HG03039 (cell line): ENCODE measurements around the gene RAB3IL1.
"Not testable (repeated sequence)": the region's sequence is repeated elsewhere in the genome, so short reads cannot be mapped to it uniquely, and the experiment has no call there.

ENCODE experiments used
- ATAC-seq: cut with Tn5 transposase; IDR thresholded peaks from one replicate; pipeline ENCODE4 v1.9.1; 2021; ENCODE audit warnings: mild to moderate bottlenecking, moderate library complexity; ENCODE audit not compliant: unreplicated experiment

Gene RAB3IL1, protein sequence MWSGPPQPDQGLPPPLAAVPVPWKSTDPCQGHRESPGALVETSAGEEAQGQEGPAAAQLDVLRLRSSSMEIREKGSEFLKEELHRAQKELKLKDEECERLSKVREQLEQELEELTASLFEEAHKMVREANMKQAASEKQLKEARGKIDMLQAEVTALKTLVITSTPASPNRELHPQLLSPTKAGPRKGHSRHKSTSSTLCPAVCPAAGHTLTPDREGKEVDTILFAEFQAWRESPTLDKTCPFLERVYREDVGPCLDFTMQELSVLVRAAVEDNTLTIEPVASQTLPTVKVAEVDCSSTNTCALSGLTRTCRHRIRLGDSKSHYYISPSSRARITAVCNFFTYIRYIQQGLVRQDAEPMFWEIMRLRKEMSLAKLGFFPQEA

DNA sequence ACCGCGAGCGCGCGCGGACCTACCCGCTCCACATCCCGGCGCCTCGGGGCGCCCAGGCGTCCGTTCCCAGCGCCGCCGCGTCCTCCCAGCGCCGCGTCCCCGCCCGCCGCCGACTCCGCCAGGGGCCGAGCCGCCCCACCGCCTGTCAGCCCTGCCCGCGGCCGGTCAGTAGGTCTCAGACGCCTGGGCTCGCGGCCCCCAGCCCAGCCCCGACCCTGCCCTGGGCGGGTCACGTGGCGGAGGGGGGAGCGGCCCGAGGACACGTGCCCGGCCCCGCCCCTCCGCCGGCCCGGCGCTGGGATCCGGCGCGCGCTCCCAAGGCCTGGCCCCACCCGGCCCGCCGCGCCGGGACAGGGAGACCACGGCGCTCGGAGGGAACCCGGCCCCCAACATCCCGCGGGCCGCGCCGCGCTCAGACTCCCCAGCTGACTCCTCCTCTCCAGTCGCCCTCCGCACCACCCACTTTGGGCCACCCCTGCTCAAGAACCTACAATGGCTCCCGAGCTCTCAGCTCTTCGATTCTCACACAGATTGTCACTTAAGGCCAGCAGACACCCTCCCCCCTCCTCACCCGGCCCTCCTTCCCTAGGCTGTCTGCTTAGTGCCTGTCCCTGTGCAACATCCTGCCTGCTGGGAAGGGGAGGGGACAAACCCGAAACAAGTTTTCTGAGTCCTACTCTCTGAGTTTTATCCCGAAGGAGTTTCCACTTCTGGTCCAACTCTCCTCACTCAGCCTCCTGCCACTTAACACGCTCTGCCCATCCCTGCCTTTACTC is at the start of gene RAB3IL1:
TSS of gene RAB3IL1 (minus strand) at position 233 of the 776 bp plus-strand sequence. CDS start at position 34, 199 bp downstream.
- ATAC-seq: no peak

DNA sequence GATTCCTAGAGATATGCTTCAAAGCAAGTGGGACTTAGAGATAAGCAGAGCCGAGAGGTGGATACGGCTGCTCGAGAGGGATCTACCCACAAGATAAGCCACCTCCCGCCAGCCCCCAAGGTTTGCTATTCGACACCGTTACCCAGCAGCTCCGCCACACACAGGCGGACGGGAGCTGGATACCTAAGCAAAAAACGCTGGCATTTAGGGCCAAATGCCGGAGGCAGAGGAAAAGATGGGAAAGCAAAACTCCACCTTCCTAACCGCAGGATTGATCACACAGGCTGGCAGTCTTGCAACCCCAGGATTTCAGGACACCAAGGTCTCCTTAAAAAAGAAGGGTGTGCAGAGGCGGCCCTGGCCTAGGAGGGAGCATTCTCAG is 49.4 kb upstream of the RAB3IL1 start:
- no peak for ATAC-seq

DNA sequence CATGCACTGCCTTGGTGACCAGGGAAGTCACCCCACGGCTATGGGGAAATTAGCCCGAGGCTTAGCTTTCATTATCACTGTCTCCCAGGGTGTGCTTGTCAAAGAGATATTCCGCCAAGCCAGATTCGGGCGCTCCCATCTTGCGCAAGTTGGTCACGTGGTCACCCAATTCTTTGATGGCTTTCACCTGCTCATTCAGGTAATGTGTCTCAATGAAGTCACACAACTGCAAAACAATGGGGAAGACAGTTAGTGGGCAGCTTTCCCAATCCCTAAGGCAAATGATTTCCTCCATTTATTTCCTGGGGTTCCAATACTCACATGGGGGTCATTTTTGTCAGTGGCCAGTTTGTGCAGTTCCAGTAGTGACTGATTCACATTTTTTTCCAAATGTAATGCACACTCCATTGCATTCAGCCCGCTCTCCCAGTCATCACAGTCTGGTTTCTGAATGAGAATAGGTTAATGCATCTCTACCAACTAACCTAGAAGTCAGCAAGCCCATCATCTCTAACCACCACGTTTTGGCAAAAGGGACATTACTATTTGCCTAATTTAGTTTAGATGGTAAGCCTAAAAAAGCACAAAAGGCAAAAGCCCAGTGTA is 47.4 kb upstream of the RAB3IL1 start:
- ATAC-seq: not testable (repeated sequence)

DNA sequence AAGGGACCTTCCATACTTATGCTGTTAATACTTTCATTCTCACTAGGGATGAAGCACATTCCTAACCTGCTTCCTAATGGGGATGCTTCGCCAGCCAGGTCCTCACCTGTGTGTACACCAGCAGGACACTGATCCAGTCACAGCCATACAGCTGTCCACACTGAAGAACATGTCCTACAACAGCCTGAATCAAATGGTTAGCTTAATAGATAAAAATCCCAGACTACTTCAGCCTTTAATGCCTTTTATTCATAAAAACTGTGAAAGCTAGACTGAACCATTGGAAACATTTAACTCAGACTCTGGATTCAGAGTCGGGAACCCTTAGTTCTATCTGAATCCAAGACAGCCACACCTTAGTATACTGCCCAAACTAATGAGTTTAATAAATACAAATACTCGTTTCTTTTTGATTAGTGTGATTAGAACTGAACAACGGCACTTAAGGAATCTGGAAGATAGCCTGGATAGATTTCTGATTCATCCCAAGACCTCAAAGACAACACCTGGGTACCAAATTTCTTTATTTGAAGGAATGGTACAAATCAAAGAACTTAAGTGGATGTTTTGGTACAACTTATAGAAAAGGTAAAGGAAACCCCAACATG is 46.8 kb upstream of the RAB3IL1 start:
- ATAC-seq: no peak

DNA sequence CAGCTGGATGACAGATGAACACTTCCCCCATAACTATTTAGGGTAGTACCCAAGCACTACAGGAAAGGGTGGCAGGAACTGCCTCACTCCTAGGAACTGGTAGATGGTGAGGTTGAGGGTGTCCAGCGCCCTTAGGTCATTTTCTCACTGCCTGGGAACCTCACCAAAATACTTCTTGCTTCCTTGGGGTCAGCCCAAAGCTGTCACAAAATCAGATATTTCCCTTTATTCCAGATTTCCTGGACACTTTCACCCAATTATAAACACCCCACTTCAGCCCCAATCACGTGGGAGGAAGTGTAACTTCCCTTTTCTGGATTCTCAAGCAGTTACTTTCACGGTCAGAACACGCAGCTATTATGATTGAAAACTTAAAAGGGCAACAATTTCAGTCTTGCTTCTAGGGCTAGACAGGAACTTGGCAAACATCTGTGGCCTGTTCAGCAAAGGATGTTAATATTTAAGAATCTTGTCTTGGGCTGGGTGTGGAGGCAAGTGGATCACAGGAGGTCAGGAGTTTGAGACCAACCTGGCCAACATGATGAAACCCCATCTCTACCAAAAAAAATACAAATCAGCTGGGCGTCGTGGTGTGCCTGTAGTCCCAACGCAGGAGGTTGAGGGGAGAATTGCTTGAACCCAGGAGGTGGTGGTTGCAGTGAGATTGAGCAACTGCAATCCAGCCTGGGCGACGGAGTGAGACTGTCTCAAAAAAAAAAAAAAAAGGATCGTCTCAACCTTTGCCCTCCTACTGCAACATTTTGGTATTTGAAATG is 46.1 kb upstream of the RAB3IL1 start:
- ATAC-seq: no peak

DNA sequence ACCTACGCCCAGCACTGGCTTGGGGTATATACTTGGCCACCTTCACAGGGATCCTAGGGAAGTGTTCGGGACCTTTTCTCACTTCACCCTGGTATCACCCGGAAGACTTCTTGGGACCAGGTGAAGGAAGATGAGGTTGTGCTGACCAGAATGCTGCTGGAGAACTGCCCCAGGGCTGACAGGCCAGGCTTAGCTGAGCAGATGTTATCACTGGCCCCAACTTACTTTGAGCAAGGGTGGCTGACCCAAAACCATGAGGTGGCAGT is 45.6 kb upstream of the RAB3IL1 start:
- no peak for ATAC-seq

DNA sequence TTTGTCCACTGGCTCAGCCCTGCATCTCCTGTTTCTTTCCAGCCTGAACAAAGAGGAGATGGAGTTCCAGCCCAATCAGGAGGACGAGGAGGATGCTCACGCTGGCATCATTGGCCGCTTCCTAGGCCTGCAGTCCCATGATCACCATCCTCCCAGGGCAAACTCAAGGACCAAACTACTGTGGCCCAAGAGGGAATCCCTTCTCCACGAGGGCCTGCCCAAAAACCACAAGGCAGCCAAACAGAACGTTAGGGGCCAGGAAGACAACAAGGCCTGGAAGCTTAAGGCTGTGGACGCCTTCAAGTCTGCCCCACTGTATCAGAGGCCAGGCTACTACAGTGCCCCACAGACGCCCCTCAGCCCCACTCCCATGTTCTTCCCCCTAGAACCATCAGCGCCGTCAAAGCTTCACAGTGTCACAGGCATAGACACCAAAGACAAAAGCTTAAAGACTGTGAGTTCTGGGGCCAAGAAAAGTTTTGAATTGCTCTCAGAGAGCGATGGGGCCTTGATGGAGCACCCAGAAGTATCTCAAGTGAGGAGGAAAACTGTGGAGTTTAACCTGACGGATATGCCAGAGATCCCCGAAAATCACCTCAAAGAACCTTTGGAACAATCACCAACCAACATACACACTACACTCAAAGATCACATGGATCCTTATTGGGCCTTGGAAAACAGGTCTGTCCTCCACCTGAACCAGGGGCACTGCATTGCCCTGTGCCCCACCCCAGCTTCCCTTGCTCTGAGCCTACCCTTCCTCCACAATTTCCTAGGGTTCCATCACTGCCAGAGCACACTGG is 45.0 kb upstream of the RAB3IL1 start:
- ATAC-seq: no peak

DNA sequence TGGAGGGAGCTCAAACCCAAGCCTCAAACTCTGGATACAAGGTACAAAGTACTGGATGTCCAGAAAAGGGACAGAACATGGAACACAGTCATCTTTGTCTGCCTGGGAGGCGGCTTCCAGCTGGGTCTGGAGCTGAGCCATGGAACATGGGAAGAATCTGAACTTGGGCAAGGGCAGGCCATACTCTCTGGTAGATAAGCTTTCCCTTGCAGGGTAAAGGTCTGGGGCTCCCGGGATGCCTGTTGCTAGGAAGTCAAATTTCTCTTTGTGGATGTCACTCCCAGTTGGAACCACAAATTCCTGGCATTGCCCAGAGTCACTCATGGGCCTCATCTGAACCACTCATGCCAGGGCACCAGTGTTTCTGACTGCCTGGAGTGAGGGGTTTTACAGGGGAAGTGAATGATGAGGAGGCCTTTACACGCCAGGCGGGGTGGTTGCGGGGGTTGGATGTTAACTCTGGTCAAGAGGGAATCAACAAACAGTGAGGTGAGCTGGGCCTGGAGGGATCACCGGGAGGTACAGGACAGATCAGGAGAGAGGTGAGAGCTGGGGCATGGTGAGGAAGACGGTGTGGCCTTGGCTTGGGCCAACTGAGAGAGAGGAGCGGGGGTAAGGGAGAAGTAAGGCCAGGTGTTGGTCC is 44.3 kb upstream of the RAB3IL1 start:
- no peak for ATAC-seq

DNA sequence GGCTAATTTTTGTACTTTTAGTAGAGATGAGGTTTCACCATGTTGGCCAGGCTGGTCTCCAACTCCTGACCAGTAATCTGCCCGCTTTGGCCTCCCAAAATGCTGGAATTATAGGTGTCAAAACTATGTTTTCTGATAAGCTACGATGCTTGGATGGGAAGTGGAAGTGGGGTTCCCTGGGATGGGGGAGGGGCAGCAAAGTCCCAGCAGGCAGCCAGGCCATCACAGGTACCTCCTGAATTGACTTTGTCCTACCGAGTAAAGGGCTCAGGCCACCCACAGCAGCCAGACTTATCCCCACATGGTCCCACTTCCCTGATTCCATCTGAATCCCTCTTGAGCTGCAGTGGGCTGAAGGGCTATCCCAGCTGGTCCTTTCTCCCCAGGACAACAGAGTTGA is 43.2 kb upstream of the RAB3IL1 start:
- no peak for ATAC-seq

DNA sequence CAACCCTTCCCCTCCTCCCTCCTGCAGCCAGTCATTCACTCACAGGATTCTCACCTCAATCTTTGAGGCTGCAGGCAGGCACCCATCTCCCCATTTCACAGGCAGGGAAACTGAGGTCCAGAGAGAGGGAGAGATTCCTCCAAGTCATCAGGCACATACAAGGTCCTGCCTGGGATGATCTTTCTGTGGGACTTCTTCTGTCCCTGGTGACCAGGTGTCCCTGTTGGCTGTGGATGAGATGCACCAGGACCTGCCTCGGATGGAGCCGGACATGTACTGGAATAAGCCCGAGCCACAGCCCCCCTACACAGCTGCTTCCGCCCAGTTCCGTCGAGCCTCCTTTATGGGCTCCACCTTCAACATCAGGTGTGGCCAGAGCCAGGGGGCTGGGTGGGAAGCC is 42.3 kb upstream of the RAB3IL1 start:
- ATAC-seq: no peak

DNA sequence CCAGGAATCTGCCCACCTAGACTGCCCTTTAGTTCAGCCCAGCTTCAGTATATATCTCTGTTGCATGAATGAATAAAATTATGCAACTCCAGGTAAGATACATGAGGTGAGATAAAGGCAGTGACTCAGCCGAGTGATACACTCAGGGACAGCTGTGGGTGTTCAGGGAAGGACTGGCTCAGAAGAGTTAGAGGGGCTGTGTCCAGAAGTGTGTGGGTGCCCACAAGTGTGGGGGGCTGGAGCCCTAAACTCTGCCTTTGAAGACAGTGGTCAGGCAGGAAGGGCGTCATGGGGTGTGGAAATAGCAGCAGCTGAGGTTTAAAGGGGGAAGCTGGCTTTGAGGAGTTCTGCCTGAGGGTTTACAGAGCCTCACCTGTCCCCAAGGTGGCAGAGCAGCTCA is 41.7 kb upstream of the RAB3IL1 start:
- no peak for ATAC-seq

DNA sequence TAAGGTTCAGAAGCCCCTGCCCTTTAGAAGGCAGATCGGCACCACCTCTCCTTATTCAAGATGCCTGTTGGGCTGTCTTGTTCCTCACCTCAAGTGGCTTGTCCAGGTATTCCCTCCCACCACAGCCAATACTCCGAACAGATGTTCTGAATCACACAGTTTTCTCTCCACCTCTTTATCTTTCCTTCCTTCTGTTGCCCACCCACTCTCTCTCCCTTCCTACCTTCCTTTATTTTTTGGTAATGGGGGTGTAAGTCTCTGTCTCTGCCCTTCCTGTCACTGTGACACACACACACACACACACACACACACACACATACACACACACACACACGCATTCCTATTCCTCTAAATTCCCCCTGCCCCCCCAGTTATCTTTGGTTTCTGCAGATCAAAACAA is 41.2 kb upstream of the RAB3IL1 start:
- no peak for ATAC-seq

DNA sequence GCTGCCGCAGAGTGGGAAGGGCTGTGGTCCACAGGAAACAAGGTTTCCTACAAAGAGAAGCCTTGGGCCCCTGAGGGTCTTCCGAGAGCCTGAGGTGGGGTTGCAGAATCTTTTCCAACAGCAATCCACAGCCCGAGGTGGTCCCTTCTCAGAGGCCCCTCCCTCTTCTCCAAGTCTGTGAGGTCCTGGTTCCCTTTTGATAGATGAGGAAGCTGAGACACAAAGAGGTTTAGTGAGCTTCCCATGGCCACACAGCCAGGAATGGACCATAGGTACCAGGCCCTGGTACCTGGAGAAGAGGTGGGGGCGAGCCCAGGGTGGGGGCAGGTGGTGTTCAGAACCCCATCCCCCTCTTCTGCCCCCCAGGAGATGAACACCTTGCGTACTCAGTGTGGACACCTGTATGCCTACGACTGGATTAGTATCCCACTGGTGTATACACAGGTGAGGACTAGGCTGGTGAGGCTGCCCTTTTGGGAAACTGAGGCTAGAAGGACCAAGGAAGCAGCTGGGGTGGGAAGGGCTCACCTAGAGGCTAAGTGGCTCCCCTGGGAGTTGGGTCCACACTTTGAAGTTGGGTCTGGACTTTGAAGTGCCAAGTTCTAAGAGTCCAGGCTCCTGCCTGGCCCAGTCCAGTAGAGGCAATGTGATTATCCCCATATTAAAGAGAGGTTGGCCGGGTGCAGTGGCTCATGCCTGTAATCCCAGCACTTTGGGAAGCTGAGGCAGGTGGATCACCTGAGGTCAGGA is 39.8 kb upstream of the RAB3IL1 start:
- ATAC-seq: no peak

DNA sequence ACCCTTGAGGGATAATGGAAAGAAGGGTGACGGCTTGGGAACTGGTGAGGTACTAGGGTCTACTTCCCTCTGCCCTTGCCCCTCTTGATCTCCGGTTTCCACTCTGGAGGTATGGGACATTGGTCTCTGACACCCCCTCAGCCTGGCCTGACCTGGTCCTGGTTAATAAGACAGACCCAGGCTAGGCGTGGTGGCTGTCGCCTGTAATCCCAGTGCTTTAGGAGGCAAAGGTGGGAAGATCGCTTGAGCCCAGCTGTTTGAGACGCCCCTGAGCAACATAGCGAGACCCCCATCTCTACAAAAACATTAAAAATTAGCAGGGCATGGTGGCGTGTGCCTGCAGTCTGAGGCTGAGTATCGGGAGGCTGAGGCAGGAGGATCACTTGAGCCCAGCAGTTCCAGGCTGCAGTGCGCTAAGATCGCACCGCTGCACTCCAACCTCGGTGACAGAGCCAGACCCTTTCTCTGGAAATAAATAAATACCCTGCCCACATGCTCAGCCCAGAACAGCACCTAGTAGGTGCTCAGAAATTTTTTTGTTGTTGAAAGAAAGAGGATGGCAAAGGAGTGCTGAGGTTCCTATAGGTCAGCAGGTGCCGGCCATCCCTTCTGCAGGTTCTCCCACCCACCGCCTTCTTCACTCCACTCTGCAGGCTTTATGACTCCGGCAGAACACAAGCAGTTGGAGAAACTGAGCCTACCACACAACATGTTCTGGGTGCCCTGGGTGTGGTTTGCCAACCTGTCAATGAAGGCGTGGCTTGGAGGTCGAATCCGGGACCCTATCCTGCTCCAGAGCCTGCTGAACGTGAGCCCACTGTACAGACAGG is 39.0 kb upstream of the RAB3IL1 start:
- no peak for ATAC-seq

DNA sequence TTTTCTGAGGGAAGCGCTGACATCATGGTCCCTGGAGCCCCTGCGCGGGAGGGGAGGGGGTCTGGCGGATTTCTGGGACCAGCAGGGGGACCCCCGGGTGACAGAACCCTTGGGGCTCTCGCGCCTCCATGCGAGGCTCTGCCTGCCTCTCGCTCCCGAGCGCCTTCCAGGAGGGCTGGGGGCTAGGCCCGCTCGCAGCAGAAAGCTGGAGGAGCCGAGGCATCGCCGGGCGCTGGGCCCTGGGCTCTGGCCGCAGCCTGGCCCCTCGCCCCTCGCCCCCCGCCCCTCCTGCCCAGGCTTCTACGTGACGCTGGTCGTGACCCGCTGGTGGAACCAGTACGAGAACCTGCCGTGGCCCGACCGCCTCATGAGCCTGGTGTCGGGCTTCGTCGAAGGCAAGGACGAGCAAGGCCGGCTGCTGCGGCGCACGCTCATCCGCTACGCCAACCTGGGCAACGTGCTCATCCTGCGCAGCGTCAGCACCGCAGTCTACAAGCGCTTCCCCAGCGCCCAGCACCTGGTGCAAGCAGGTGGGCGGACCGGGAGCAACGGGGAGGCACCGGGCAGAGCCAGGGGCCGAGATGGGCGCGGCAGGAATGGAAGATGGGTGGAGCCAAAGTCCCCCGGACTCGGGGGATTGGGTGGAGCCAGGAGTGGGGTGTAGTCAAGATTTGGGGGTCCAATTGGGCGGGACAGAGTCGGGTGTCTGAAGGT is 38.2 kb upstream of the RAB3IL1 start:
- ATAC-seq: no peak

DNA sequence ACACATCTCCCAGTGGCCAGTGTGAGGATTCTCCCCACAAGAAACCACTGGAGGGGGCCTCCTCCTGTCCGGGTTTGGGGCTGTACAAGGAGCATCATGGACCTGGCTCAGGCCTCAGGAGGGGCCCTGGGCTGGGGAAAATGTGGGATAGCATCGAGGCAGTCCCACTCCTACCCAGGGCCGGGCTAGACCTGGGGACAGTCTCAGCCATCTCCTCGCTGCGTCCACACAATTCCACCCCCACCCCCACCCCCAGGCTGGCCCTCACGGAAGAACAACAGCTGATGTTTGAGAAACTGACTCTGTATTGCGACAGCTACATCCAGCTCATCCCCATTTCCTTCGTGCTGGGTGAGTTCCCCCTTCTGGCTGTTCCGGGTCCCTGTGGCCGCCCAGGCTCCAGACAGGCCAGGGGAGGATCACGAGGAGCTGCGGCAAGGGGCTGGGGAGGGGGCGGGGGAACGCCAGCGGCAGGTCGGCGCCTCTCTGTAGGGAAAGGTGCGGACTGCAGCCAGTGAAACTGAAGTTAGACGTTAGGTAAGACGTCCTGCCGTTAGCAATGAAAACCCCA is 37.6 kb upstream of the RAB3IL1 start:
- ATAC-seq: no peak
